NCI-H1417 (cell line): ENCODE data around the gene CTSL.

Source experiments
- DNase-seq, 3 experiments: peaks; one replicate each; lab custom pipeline; 2025; lab: John Stamatoyannopoulos, UW

CTSL gene

DNA sequence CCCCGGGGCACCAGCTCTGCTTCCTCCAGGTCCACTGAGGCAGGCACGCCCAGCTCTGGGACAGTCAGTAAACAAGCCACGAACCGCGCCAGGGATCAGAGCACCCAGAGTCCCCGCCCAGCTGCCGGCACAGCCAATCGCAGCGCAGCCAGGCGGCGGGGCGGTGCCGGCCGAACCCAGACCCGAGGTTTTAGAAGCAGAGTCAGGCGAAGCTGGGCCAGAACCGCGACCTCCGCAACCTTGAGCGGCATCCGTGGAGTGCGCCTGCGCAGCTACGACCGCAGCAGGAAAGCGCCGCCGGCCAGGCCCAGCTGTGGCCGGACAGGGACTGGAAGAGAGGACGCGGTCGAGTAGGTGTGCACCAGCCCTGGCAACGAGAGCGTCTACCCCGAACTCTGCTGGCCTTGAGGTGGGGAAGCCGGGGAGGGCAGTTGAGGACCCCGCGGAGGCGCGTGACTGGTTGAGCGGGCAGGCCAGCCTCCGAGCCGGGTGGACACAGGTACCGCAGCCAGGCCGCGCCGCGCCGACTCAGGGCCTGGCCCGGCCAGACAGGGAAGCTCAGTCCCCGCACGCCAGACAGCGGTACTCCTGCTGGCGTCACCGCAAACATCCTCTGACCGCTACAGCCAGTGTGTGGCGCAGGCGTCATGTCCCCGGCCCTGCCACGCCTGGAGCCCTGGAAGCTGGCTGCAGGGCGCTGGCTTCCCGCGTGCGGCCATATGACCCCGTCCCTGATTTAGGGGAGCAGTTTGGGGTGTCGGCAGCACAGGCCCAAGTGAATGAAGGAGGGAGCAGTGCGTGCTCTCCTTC, at the start of gene CTSL:
TSS of gene CTSL (plus strand) at position 220 of the 810 bp plus-strand sequence. CDS start 1,485 bp downstream, outside the sequence.
- peak in 2 of 3 experiments; percentile 93 to 94 for DNase-seq

DNA sequence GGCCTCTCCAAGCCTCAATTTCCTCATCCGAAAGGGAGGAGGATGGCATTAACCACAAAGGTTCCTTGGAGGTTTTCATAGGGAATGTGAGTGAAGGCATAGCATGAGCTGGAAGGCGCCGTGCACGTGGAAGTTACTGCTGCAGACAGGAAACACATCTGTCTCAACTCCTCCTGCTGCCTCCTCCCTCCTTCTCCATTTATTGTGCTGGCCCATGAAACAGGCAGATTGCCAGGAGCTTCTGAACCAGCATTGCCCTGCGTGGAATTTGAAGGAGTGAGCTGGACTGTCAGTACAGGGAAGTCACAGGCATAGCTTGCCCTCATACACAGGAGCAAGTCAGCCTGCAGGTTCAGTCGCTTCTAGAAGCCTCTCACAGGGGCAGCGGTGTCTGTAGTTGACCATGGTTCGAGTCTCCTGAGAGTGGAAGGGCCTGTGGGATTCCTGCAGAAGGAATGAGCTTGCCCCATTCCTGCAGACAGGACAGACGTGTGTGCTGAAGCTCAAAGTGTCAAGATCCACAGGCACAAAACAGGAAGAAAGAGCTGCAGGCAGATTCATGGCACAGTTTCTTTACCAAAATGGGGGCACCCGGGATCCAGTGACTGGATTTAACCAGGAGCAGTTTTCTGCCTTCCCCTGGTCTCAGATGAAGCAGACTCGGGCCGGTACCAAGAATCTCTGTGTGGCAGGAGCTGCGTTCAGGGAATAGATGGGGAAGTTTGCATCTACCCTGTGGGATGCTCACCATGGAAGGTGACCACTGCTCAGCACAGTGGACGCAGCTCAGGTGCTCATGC, 48.7 kb upstream of the CTSL start:
- no peak for DNase-seq

DNA sequence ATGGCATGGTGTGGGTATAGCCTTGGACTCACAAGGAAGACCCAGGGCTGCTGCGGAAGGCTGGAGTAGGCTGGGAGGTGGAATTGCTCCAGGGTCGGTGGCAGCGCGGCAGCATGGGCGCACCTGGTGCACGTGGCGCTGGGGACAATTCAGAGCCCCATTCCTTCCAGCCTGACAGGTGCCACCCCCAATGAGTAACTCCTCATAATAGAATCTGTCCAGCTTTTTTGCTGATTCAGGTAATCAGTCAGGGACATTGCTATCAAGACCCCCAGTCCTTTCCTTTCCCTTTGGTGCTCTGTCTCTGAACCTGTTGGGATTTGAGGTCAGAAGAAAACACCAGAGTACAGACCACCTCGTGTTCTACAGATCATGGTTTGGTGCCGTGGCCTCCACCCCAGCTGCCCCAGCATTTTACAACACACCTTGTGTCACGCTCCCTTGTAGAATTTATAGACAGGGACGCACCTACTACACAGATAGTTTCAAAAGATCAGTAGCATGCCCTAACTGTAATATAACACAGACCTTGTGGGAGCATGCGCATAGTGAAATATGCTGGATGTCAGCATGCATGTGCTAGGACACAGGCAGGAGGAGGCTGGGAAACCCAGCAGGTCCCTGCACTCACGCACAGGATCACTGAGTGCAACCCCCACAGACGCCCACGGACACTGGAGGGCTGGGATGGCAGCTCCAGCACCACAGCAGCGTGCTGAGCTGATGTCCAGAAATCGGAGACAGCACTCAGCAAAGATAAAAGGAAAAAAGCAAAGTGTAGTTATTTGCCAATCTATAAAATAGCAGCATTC, 47.9 kb upstream of the CTSL start:
- DNase-seq: no peak

DNA sequence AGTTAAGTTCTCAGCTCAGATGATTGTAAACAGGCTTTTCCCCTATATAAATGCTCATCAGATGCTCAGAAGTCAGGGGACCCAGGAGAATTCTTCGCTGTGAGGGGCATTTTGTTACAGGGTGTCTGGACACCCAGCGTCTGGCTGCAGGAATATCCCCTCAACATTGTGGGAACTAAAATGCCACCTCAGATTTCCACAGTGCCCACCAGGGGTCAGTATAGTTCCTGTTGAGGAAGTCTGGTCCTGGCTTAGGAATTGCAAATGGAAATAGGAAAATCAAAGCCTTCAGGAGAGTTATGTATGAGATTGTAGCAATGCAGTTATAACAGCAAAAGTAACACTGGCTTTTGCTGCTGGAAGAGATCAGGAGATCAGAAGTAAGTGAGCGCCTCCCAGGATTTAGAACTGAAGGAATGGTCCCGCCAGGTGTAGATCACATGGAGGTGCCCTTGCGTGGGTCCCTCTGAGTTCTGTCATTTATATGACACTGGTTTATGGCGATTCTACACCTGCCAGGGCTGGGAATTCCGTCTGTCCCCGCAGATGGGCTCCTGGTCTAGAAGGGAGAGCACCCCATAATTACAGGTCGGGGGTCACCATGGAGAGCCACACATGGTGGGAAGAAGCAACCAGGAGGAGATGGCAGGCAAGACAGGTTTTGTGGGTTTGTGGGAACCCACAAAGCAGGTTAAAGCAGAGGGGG, 47.1 kb upstream of the CTSL start:
- DNase-seq: peak; percentile 48 to 80 (median 54)

DNA sequence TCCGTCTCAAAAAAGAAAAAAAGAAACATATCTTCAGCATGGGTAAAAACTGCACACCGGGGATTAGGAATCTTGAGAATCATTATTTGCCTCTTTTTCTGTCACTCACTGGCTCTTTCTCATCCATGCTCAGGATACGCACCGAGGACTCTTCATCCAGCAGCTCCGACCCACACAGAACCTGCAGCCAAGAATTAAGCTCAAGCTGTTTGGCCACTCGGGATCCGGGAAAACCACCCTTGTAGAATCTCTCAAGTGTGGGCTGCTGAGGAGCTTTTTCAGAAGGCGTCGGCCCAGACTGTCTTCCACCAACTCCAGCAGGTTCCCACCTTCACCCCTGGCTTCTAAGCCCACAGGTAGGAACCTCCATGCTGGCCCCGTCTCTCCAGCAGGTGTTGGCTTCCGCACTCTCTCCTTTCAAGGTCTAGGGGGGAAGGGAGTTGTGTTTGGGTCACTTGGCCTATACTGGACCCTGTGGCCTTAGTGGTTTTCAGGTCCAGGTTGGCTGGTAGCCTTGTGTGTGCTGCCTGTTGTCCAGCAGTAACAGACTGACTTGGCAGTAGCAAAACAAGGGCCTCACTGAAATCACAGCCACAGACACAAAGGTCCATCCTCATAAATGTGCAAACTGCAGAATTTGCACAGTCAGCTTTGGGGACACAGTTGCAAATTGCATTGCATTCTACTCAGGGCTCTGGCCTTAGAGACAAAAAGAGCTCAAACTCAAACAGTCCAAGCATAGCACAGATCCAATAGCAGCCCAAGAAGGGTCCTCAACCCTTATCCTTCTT, 44.5 kb upstream of the CTSL start:
- no peak for DNase-seq

DNA sequence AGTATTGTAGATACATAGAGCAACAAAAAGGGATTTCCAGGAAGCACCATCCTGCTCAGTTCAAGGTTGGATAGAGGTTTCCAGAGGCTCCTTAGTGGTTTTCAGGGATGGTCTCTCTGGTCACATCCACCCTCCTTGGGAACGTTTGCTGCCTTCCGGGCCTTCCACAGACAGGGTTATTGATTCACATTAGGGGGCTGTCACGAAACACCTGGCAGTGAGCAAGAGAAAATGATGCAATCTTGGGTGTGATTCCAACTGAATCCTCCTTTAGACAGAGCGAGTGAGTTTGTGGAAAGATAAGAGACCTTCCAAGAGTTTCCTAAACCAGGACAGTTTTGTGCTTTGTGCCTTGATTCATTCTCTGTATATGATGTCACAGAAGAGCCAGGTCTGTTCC, 43.8 kb upstream of the CTSL start:
- peak in 1 of 3 experiments; percentile 11 for DNase-seq

DNA sequence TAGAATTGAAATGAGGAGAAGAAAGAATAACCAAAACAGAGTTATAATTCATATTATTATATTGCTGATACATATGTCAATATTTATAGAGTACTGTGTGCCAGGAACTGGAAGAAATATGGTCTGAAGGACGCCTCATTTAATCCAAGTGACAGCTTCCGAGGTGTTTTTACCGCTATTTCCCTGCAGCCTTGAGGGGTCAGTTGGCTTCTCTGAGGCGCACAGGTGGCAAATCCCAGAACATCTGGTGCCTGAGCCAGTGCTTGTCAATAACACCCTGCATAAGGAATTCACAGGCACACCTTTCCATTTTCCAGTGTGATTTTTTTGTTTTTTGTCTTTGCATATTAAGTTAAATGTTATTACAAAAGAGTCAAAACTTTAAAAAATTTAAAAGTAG, 43.3 kb upstream of the CTSL start:
- DNase-seq: peak in 1 of 3 experiments; percentile 17

DNA sequence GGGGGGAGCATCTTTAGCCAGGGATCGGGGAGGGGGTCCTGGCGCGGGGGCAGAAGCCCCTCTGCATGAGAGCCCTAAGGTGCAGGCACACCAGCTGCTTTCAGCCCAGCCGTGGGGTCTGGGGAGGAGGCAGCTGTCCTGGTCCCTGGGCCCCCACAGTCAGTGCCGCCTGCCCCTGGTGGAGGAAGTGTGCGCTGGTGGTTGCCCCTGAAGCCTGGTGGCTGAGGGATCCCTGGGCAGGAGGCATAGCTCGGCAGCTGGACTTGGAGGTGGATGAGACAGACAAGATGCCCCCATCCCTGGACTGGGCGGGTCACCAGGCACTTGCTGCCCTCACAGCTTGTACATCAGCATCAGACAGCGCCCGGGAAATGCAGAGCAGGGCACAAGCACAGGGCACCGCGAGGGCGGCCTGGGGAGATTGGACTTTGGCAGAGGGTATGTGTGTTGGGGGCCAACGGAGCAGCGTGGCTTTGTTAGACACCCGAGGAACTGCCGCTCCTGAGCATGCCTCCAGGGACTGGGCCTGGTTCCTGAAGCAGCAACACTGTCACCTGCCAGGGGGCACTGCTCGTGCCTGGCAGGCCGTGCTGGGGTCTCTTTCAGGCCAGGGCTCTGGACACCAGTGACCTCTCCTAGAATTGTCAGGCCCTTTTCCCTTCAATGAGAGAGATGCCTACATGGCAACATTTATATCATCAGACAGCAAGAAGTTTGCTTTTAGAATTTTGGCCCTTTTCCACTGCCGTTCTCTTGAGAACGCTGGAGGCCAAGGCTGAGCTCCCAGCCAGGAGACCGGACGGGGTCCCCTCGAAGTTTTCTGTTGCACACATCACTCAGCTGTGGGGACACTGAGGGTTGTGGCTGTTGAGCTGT, 41.9 kb upstream of the CTSL start:
- DNase-seq: no peak

DNA sequence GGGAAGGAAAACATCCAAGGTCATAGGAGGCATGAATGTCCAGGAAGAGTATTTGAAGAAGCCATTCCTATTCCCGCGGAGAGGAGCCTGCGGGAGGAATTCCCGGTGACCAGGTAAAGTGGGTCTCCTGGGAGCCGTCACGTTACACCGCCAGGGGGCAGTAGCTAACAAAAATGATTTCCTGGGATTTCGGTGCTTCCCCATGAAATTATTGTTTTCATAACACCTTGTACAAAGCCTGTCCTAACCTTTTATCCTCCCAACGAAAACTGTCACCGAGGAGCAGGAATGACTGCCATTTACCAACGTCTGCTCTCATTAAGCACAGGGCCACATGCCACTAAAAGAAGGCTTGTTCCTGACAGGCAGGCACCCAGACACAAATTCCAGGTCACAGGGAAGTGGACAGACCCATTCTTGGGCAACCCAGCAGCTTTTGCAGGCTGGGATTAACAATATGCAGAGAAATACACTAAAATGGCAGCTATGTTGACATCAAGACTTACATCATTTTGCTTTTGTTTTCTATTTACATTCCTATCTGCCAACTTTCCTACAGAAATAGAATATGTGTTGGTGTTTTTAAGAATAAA, 41.2 kb upstream of the CTSL start:
- DNase-seq: no peak

DNA sequence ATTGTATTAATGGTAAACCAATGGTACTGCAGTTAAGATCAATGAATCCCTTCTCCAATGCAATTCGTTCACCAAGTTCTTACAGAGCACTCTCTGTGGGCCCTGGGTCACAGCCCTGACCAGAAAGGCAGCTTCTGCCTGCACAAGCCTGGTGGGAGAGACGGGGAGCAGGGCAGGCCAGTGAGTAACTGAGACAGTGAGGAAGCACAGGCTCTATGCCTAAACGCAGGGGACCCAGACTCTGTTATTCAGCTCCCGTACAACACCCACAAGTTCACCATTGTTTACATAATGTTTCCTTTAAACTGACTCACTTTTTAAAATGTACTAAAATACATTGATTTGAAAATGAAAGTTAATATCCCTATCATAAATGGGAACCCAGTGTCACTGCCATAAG, 40.5 kb upstream of the CTSL start:
- no peak for DNase-seq

DNA sequence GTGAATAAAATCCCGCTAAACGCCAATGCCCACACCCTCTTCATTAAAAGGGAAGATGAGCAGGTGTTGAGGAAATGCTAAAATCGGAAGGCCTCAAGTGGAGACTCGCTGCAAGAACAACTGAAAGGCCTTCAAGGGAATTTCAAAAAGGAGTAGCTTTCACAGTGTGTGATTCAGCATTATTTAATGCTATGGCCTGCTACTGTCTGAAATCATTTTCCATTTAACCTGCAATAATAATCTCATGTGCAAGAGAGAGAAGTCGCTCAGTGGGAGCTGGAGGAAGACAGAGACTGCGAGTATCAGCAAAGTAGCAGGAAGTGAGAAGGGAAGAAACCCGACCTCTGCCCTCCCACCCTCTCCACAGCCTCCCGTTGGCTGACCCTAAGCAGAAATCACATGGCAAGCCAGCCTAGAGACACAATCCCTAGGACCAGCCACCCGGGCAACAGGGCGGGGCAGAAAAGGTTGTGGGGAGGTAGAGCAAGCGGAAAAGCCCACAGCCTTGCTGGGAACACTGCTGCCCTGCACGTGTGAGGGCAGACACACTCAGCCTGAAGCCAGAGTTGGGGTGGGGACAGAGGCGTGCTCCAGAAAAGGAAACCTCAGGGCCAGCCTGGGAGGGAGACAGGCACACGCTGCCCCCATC, 39.9 kb upstream of the CTSL start:
- no peak for DNase-seq

DNA sequence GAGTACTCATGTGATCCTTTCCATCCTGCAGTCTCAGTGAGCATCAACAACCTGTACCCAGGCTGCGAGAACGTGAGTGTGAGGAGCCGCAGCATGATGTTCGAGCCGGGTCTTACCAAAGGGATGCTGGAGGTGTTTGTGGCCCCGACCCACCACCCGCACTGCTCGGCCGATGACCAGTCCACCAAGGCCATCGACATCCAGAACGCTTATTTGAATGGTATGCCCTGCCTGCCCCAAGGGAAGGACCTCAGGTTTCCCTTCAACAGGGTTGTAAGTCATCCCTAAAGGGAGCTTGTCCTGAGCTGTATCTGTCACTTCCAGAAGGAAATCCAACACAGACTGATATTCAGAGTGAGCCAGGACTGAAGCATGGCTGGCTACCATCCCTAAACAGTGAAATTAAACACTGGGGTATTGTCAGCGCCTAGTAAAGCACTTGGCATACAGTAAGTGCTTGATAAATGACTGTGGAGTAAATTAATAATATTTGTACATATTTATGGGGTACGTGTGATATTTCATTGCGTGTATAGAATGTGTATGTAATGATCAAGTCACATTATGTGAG, 39.3 kb upstream of the CTSL start:
- DNase-seq: no peak

DNA sequence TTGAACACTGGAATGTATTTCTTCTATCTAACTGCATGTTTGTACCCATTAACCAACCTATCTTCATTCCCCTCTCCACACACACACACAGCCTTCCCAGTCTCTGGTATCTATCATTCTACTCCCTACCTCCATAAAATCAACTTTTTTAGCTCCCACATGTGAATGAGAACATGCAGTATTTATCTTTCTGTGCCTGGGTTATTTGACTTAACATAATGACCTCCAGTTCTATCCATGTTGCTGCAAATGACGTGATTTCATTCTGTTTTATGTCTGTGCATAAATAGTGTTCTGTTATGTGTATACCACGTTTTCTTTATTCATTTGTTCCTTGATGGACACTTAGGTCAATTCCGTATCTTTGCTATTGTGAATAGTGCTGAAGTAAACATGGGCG, 38.7 kb upstream of the CTSL start:
- DNase-seq: no peak

DNA sequence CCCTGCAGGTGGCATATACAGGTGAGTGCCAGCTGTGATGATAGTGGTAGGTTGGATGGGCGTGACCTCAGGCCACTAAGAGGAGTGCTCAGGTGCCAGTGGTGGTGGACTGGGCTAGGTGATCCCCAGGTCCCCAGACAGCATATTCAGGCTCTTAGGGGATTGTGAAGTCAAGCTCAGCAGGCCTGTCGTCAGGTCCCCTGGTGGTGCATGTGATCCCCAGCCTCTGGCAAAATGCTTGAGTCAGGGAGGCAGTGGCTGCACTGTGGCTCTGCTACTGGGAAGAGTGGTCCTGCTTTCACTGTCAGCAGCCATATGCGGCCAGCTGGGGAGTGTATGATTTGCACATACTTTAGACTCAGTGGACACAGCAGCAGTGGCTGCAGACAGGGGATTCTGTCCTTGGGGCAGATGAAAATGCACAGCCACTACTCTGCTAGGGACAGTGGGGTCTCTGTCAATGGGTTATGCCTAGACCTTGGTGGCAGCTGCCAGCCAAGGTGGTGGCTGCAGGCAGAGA, 31.6 kb upstream of the CTSL start:
- no peak for DNase-seq

DNA sequence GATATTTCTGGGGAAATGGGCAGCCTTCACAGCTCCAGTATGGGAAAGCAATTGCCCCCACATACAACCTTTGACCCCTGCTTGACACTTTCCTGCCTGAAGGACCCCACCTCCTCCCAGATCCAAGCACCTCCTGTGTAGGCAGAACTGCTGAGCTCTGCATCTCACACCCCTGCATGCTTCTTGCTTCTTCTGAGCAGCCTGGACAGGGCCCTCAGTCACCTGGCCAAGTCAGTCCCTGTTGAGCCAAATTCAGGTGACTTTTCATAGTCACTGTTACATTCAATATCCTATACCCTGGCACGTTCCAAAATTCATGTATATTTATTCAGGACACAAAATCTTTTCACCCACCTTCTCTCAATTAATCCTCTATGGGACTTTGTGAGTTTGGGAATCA, 30.4 kb upstream of the CTSL start:
- DNase-seq: no peak

DNA sequence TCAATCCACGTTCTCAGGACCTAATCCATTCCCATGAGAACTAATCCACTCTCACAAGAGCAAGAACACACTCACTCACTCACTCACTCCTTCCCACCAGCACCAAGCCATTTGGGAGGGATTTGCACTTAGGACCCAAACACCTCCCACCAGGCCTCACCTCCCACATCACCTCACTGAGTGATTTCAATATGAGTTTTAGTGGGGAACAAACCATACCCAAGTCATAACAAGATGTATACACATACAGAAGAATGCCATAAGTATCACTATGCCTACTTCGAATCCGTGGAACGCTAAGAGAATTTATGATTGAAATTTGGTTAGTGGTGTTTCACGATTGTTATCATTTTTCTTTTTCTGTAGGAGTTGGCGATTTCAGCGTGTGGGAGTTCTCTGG, 29.3 kb upstream of the CTSL start:
- DNase-seq: no peak

DNA sequence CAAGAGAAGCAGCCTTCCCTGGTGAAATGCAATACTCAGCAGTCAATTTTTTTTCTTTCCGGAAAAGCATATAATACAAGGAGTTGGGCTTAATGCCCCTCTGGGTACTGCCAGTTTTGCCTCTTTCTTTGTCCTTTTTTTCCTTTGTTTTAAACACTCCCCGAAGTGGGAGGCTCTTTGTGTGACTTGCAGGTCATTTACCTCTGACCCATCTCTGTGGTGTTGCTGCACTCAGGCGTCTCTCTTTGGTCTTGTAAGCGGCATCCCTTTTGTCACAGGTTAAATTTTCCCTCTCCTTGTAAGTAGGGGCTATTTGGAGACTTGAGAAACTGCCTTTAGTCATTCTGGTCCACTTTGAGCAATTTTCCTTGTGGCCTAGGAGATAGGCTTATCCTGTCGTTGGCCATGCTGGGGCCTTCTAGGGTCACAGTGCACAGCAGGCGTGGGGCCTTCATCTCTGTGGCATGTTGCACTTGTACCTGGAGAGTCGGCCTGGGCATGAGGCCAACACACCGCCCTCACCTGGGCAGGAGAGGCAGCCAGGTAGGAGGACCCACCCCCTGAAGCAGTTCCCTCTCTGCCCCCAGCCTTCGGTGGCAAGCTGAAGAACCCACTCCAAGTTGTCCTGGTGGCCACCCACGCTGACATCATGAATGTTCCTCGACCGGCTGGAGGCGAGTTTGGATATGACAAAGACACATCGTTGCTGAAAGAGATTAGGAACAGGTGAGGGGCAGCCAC, 27.7 kb upstream of the CTSL start:
- DNase-seq: no peak

DNA sequence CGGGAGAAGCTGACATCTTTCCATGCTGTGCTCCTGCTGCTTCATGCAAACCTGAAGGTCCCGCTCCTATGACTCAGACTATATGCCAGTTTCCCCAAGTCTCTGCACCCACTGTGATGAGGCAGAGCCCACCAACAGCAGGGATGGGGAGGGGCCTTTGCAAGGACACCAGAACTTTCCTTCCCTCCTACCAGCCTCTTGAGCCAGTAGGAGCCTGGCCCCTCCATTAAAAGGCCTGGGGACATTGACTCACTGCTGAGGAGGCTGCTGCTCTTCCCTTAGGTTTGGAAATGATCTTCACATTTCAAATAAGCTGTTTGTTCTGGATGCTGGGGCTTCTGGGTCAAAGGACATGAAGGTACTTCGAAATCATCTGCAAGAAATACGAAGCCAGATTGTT, 26.1 kb upstream of the CTSL start:
- DNase-seq: no peak
